Renal pelvis (tissue), 4 donors: ENCODE results near the gene C5orf15. TPM values are rescaled to one million over a fixed set of nuclear protein-coding genes. Genes with fewer than 3 reads are reported as not detected.
A peak's percentile ranks its signal among the peaks of the same experiment; 100 is the strongest.

Experiments
- DNase-seq: peaks from one replicate; pipeline ENCODE4 v3.0.0-alpha.2; 2013
- polyA plus RNA-seq, 3 donors: library from polyadenylated mRNA; unstranded; fragments of 120-200 nt; gene quantifications; one replicate each; pipeline ENCODE4 v1.2.1, GENCODE V29; 2013; ENCODE audit not compliant: insufficient read length in 3 of 3

The C5orf15 gene
- polyA plus RNA-seq, 3 donors: 131 to 142 (median 132) TPM

DNA sequence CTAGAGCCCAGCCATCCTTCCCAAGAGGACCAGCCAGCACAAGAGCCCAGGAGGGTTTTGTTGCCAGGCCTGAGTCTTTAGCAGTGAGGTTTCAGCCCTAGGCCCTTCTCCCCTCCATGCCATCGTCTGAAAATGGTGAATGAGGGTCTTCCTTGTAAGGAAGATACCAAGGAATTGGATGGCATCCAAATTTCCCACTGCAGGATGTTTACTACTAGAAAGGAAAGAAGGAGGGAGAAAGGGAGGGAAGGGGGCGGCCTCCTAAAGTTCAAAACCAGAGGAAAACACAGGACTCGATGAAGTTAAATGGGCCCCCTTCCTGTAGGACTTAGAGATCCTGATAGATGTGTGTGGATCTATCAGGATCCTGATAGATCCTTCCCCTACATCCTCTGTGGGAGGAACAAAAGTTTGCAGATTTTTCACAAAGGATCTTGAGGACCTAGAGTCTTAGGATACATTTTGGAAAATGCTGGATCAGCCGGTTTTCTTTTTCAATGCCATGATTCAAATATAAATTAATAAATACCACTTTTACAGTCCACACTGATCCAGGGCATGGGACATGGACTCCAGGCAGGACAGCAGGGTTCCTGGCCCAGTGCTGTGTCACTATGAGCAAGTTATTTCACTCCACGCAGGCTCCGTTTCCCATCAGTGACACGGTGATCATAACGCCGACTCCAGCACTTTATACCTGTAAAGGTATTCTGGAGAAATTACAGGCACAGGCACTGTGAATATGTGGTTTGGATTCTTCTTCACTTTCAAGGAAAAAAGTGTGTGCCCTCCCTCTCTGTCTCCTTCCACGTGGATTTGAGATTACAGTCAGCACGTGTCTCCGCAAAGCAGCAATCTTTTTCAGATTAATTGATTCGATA is 40.9 kb downstream of the C5orf15 start:
- peak; percentile 17 for DNase-seq

DNA sequence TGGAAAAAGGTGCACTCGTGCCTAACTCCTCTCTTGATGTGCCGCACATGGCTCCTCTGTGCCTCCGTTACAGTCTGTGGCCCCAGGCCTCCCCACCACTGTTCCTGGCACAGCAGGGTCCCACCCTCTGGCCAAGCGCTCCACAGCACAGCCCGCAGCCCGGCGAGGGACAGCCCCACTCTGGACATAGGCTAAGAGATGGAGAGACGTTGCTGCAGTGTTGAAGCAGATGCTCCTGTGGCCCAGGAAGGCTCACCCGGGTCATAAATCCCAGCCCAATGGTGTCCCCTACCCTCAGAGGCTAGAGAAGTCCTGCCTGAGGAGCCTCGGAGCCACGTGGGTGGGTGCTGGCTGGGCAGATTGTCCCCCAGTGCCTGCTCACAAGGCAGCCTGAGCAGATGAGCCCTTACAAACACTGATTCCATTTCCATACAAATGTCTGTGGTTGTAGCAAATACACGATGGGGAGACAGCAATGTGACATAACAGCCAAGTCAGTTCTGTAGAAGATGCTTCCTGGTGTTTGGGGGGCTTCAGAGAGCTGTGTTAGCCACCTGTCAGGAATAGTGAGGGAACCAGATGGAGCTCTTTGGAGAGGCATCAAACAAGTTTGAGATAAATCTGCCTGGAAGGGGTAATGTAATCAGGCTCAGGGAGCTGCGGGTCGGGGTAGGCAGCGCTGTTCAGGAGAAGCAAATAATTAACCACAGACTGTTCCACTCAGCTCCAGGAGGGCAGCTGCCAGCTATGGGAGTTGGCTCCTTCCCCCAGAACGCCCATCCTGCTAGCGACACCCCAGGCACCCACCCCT is 41.7 kb downstream of the C5orf15 start:
- DNase-seq: peak; percentile 38

- no peak for DNase-seq
Observed at GRCh38 chr5:133925866-133926488, 42.4 kb downstream of the C5orf15 start.

DNA sequence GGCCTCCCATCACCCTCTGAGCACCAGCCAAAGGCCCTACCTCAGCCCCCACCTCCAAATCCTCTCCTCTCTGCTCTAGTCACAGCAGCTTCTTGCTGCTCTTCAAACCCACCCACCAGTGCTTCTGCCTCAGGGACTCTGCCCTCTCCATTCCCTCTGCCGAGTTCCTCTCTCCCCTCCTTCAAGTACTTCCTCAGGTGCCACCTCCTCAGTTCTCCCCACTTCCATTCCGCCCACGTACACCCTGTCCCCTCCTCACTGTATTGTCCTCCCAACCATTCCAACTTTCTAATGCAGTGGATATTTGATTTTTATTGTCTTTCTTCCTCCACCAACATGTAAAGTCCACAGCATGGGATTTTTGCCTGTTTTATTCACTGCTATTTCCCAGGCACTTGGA is 43.2 kb downstream of the C5orf15 start:
- no peak for DNase-seq

DNA sequence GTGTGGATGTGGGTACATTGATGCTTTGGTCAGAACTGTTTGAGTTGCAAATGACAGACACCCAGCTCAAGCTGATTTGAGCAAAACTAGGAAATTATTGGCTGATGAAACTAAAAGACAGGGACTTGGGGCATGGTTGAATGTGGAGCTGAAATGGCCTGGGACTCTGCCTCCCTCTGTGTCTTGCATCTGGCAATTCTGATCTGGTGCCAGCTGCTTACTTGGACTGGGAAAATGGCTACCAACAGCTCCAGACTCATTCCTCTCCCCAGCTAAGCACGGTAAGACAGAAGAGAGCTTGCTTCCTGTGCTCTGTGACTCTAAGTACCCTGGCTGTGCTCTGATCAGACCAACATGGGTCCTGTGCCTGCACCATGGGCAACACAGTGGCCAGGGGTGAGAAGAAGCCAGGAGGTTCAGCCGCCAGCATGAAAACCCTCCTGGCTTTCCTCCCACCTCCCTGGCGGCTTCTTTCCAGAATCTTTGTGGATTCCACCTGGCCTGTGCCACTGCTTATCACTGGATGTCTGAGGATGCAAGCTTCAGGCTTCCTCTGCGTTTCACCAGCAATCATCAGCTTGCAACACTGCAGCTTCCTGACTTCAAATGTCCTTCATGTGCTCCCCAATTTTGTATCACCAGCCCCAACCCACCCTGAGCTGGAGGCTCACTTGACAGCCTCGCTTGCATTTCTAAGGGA is 44.1 kb downstream of the C5orf15 start:
- no peak for DNase-seq

GRCh38 chr5:133921979-133922378 is 46.4 kb downstream of the C5orf15 start:
- no peak for DNase-seq

- DNase-seq: no peak
Observed at GRCh38 chr5:133921069-133921468, 47.4 kb downstream of the C5orf15 start.

- no peak for DNase-seq
Observed at GRCh38 chr5:133919148-133920136, 49.0 kb downstream of the C5orf15 start.

- no peak for DNase-seq
Observed at GRCh38 chr5:133918731-133919130, 49.7 kb downstream of the C5orf15 start.

DNA sequence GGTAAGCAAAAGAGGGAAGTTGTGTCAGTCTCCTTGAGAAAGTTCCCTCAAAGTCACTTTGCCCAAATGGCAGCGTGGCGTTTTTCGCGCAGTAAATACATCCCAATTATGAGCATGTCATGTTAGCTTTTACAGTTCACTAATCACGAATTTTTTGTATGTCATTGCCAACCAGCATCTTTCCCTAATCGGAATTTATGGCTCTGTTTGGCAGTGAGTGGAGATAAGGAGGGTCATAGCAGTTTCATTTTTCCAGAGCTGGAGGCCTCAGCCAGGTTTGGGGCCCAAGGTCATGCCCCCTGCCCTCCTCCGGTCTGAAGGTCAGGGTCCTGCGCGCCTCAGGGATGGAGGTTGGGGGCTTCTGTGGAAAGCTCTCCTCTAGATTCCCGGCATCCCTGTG is 50.1 kb downstream of the C5orf15 start:
- DNase-seq: no peak

- no peak for DNase-seq
Observed at GRCh38 chr5:133917785-133918184, 50.6 kb downstream of the C5orf15 start.

DNA sequence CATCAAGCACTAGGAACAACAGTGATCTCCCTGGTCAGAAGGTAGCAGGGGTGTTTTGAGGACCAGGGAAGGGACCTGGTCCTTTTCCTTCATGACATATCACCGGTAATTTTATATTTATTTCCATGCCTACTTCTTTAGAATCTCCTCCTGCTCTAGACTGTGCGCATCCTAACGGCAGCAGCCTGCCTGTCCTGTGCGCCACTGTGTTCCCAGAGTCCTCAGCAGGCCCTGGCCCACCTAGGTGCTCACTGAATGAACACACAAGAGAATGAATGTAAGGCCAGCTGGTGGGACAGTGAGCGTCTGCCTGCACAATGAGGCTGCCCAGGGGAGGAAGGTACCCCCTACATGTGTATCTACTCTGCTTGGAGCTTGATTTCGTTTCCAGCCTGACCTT is 51.5 kb downstream of the C5orf15 start:
- no peak for DNase-seq

DNA sequence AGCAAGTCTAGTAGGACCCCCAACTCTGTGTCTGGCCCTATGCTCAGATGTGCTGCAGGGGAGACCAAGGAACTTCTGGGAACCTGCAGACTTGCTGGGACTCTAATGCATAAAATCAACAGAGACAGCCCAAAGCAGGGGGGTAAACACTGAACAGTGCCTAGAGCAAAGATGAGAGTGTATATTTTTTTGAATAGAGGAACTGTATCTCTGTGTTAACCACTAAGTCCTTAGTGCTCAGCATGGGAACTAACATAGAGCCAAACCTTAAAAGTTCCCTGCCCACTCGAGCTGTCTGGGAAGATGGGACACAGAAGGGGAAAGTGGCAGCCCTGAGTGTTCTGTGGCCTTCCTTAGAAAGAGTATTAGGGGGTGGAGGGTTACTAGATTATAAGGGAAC is 51.9 kb downstream of the C5orf15 start:
- DNase-seq: no peak

- DNase-seq: no peak
Observed at GRCh38 chr5:133914434-133914833, 54.0 kb downstream of the C5orf15 start.

DNA sequence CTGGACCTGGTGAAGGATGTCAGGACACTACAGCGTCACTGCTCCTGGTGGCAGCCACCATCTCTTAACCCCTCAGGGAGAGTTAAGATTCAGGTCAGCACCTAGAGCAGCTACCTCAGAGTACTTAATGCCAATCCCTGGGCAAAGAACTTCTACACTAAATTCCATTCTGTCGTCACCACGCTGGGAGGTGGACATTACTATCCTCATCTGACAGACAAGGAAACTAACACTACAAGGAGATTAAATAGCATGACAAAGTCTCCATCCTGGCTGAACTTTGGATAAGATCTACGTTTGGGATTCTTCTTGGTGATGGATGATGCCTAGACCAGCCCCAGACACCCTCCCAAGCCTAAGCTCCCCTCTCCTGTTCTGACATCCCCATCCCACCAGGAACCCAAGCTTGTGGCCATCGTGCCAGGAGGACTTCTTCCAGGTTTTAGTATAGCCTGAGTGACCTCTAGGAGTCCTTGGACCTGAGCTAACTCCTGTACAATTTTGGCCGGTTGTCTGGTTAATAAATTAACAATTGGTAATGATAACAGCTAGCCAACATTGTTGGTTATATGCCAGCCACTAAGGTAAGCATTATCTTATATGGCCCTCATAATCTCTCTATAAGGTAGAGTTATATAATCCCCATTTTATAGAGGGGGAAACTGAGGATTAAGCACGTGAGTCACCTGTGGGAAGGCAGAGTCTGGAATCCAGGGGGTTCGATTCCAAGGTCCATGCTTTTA is 54.8 kb downstream of the C5orf15 start:
- no peak for DNase-seq

DNA sequence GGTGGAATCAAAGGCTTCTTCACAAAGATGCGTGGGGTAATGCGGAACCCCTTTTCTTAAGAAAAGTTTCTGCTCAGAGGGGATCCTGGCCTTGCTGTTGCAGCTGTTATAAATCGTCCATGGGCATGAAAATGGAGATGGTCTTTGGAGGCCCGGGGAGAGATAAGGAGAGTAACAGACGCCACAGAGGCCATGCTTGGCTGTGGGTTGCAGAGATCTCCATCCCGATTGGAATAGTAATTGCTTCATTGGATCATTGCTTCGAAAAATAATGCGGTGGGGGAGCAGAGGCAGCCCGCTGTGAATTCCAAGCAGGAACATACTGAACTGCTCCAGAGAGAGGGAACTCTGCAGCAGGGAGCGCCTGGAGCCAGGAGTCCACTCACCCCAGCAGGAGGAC is 55.5 kb downstream of the C5orf15 start:
- DNase-seq: no peak

DNA sequence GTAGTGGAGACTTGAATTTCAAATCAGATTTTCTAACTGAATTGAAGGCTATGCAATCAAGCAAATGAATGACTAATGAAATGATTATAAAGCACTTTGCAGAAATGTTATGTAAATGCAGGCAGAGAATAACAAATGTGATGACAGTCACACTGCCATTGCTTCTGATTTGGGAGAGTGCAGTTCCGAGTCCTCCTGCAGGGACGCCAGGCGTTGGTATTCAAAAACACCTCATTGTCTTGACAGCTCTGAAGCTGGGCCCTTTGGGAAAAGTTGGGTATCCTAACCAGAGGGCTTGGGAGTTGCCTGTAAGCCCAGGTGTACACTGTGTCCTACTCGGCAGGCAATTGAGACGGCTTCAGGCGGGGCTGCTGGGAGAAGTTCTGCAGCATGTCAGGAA is 57.9 kb downstream of the C5orf15 start:
- no peak for DNase-seq

- DNase-seq: no peak
Observed at GRCh38 chr5:133909603-133910002, 58.8 kb downstream of the C5orf15 start.

DNA sequence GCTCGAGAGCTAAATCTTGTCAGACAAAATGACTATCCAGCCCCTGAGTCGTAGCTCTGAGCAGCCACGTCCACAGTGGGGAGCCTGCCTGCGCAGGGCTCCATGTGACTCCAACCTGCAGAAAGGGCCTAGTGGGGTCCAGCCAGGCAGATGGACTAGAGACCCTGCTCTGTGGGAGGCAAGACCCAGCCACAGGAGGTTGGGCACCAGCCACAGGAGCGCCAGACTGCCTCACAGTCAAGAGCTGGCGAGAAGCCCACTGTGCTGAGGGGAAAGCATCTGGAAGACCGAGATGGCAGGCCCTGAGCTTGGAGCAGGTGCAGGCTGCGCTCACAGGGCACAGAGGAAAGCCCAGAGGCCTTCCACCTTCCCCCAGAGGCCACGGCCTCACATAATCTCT is 61.4 kb downstream of the C5orf15 start:
- DNase-seq: no peak

- DNase-seq: no peak
Observed at GRCh38 chr5:133906303-133906702, 62.1 kb downstream of the C5orf15 start.
